ENCODE measurements around the gene RAD51AP2.

RAD51AP2 gene

DNA sequence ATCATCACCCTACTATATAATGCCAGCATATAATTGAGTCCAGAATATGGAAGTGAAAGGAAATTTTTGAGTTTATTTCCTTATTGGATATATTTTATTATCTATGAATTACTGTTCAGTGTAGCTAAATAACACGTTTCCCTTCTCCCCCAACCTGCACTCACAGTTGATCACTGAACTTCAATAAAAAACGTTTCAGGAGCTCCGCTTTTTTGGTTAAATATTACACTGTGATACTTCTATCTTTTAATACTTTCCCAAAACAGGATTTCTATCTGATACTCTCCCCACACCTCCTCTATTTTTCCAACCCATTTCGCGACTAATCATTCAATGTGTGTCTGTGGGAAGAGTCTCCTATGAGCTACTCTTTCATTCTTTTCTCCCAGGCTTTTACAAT lies 29.5 kb upstream of the RAD51AP2 start:
- TF ChIP-seq, protein P1, sequence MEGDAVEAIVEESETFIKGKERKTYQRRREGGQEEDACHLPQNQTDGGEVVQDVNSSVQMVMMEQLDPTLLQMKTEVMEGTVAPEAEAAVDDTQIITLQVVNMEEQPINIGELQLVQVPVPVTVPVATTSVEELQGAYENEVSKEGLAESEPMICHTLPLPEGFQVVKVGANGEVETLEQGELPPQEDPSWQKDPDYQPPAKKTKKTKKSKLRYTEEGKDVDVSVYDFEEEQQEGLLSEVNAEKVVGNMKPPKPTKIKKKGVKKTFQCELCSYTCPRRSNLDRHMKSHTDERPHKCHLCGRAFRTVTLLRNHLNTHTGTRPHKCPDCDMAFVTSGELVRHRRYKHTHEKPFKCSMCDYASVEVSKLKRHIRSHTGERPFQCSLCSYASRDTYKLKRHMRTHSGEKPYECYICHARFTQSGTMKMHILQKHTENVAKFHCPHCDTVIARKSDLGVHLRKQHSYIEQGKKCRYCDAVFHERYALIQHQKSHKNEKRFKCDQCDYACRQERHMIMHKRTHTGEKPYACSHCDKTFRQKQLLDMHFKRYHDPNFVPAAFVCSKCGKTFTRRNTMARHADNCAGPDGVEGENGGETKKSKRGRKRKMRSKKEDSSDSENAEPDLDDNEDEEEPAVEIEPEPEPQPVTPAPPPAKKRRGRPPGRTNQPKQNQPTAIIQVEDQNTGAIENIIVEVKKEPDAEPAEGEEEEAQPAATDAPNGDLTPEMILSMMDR (IDR thresholded peaks at IDR 0.05; ENCODE audit: extremely low read depth, insufficient read depth, missing control alignments): no peak

DNA sequence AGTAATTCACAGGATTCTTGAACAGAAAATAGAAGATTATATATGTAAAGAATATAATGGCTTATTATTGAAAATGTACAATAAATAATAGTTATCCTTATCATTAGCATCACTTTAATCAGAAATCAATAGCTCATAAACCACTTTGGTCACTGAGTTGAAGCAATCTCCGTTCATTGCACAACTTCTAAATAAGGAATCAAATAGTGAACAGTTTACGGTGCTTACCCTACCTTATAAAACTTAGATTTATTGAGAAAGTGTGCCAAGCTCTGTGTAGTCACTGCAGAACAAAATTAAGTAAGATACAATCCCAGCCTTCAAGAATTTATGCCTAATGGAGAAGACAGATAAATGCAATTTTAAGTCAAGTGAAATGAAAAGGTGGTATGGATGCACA lies 29.0 kb upstream of the RAD51AP2 start:
- DNase-seq (ENCODE audit: low spot score): no peak

More for the DNA sequence above, 29.5 kb upstream of the RAD51AP2 start:
- in situ Hi-C loops (cut with MboI; ENCODE audit: low pct_unique_long_range_greater_than_20kb, low sequenced_read_pairs, unreplicated experiment): no loop called here
- DNase-seq (ENCODE audit: low spot score): no peak

DNA sequence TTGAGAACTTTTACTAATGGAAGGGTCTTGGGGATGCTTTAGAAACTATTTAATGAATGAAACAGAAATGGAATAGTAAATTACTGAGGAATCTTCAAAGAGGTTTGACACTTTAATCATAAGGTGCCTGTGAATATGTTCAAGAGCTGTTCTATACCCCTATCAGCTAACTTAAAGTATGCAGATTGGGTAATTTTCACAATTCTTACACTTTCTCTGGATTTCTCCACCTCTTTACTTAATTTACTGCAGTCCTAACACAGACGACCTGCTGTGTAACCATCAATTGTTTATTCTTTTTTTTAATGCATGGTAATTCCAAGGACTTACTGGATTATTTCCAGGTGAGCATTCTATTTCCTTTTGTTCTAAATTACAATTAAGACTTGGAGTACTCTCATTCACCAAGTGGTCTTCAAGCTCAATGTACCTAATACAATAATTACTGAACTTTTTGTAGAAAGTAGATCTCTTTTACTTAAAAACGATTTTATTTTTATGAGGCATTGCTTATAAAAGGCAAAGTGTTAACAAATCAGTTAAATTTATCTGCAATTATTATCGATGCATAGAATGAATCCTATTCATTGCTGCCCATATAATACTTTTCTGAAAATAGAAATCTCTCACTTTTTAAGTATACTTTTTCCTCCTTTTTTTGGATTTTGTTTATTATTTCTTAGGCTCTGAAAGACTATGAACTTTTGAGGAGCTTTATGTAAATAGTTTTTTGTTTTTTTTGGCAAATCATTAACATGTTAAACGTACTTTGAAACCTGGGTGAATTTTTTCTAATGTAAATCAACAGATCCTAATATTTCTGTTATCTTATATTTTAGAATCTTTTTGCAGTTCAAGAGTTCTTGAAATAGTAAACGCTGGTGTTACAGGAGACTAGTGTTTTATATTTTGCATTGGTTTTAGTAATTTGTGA lies 27.7 kb upstream of the RAD51AP2 start:
- DNase-seq (ENCODE audit: low spot score): no peak
- in situ Hi-C loops (cut with MboI; ENCODE audit: low pct_unique_long_range_greater_than_20kb, low sequenced_read_pairs, unreplicated experiment): no loop called here
- TF ChIP-seq, protein P1 (IDR thresholded peaks at IDR 0.05; ENCODE audit: extremely low read depth, insufficient read depth, missing control alignments): no peak

More for the DNA sequence above, 29.0 kb upstream of the RAD51AP2 start:
- TF ChIP-seq, protein P1 (IDR thresholded peaks at IDR 0.05; ENCODE audit: extremely low read depth, insufficient read depth, missing control alignments): no peak
- in situ Hi-C loops (cut with MboI; ENCODE audit: low pct_unique_long_range_greater_than_20kb, low sequenced_read_pairs, unreplicated experiment): no loop called here

DNA sequence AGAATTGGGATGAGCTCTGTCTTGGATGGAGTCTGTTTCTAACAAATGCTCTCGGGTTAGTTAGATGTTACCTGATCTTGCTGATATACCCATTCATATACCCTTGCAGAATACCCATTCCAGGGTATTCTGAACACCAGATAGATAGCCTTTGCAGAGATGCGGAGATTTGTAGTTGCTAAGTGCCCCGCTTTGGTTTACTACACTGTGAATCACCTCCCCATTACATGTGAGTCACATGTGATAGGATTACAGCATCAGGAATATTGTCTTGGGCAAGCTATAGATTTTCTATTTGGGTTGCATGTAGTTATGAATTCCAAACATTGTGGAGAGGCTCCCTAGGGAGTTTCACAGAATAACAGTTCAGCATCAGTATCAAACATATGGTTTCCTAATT lies 26.0 kb upstream of the RAD51AP2 start:
- DNase-seq (ENCODE audit: low spot score): no peak
- TF ChIP-seq, protein P1 (IDR thresholded peaks at IDR 0.05; ENCODE audit: extremely low read depth, insufficient read depth, missing control alignments): no peak
- in situ Hi-C loops (cut with MboI; ENCODE audit: low pct_unique_long_range_greater_than_20kb, low sequenced_read_pairs, unreplicated experiment): no loop called here

DNA sequence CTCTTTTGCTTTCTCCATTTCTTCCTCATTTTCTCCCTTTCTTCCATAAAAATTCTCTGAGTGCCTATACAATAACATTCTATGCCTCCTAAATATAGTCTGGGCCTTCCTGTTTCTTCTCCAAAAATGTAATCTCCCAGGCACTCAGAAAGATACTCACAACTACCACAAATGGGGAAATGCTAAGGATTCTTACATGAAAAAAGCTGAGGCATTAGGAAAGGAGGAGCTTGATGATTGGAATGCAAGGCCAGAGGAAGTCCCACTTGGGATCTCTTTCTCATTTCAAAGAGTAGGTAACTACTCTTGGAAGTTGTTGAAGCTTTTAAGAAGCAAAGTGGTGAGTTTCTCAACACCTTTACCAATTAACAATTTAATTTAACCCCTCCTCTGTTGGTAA lies 25.6 kb upstream of the RAD51AP2 start:
- in situ Hi-C loops (cut with MboI; ENCODE audit: low pct_unique_long_range_greater_than_20kb, low sequenced_read_pairs, unreplicated experiment): no loop called here
- no peak for DNase-seq (ENCODE audit: low spot score)
- TF ChIP-seq, protein P1 (IDR thresholded peaks at IDR 0.05; ENCODE audit: extremely low read depth, insufficient read depth, missing control alignments): no peak

DNA sequence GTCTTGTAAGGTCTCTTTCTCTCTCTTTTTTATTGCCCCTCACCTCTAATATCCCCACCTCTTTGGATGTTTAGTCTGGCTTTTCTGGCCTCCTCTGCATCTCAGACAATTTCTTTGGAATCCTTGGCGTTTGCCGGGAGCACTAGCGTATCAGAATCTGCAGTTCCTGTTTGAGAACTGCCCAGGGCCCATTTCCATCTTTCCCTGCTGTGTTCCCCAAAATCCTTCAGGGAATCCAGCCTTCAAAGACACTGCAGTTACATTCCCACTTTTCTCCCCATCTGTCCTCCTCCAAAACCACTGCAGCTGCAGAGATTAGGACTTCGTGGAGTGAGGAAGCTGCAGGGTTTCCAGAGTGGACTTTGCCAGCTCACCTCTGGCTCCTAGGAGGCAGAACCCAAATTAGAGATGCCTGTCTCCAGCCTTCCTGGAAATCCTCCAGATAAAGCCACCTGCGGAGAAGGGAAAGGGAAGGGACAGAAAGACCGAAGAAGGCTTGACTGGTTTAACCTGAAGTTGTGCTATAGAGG lies 25.0 kb upstream of the RAD51AP2 start:
- in situ Hi-C loops (cut with MboI; ENCODE audit: low pct_unique_long_range_greater_than_20kb, low sequenced_read_pairs, unreplicated experiment): no loop called here
- TF ChIP-seq, protein P1 (IDR thresholded peaks at IDR 0.05; ENCODE audit: extremely low read depth, insufficient read depth, missing control alignments): no peak
- no peak for DNase-seq (ENCODE audit: low spot score)
